ENCODE results near the gene IPO4. TPM values are rescaled to one million over a fixed set of nuclear protein-coding genes. Genes with fewer than 3 reads are reported as not detected.

Gene IPO4
- total and polyA plus RNA-seq, 2 donors (not counting 1 experiment from before 2014, with no cell fraction given) = 12.4 to 25.3 TPM

DNA sequence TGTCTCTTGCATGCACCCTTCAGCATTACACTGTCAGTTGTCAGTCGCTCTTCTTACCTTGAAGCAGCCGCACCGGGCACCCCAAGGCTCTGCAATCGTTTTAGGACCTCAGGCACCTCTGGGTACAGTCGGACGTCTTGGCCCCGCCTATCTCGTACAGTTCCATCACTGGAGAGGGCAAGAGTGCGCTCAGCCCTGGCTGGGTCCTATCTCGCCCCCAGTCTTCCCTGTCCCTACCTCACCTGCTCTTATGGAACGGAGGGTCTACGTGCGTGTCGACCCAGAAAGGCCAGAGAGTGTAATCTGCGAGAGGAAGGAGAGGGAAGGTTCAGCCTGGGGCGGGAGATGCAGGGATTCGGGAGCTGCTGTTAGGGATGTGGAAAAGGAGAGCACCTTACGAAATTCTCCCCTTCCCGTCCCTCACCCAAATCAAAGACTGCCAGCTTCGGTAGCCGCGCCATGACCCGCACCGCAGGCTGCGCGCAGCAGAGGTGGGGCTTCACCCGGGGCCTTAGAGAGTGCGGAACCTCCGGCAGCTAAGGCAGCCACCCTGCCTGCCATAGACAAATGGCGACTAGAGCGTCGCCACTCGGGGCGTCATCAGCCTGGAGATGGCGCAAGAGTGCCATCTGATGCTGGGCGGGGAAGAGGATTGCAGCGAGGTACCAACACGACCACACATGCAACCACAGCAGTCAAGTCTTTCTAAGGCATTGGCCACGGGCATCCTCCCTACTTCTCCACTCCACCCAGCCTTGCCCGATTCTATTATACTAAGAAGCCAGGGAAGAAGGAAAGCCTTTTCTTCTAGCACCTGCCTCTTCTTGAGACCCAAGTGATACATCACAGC is 27.1 kb upstream of the IPO4 start, which contains the start of gene MDP1:
TSS of gene MDP1 (minus strand) at position 572 of the 850 bp plus-strand sequence. CDS start at position 461, 111 bp downstream.
- H3K9ac ChIP-seq (ENCODE audit: insufficient read depth, low read length) = peak within 1 kb of the TSS; percentile 80
- H3K9me3 ChIP-seq (ENCODE audit: control insufficient read depth, insufficient read depth, low read depth, low read length) = no peaks in the 10 kb centered on the region
- no peaks in the 10 kb centered on the region for H3K27me3 ChIP-seq (ENCODE audit: control insufficient read depth, insufficient read depth, low read length)
- DNase-seq (ENCODE audit: low read depth in 2 of 2) = peak; percentile 82 to 87
- H3K36me3 ChIP-seq (ENCODE audit: control insufficient read depth, insufficient read depth, low read length) = peaks cover 5% of the 10 kb centered on the region
- H4K20me1 ChIP-seq (ENCODE audit: control insufficient read depth, extremely low read depth, insufficient read depth, low read length) = no peaks in the 10 kb centered on the region
- peaks cover 9% of the 10 kb centered on the region for H3K79me2 ChIP-seq (ENCODE audit: control insufficient read depth, insufficient read depth, low read length)
- peak in 1 of 2 donors; percentile 37 for TF ChIP-seq CTCF (conservative IDR thresholded peaks at IDR 0.05 in 1 of 2, IDR thresholded peaks at IDR 0.05 in 1 of 2; ENCODE audit: low read depth in 1 of 2, low read length in 2 of 2)
- no peak for TF ChIP-seq EZH2 (IDR thresholded peaks at IDR 0.05; ENCODE audit: low read length, missing control alignments)
- H2AFZ ChIP-seq (ENCODE audit: low read length) = peak within 1 kb of the TSS; percentile 83
- H3K4me2 ChIP-seq (ENCODE audit: extremely low read depth, insufficient read depth, low read length) = peak within 1 kb of the TSS; percentile 89
- peak within 1 kb of the TSS; percentile 81 for H3K27ac ChIP-seq (ENCODE audit: insufficient read depth, low read length)
- peak within 1 kb of the TSS; percentile 48 to 93 (median 72) for H3K4me3 ChIP-seq (replicated peaks in 1 of 4; ENCODE audit: control extremely low read depth in 1 of 4, insufficient read depth in 1 of 4, low read depth in 3 of 4, low read length in 4 of 4)
- H3K4me1 ChIP-seq (ENCODE audit: control insufficient read depth, extremely low read depth, insufficient read depth, low read length) = peaks cover 9% of the 10 kb centered on the region

DNA sequence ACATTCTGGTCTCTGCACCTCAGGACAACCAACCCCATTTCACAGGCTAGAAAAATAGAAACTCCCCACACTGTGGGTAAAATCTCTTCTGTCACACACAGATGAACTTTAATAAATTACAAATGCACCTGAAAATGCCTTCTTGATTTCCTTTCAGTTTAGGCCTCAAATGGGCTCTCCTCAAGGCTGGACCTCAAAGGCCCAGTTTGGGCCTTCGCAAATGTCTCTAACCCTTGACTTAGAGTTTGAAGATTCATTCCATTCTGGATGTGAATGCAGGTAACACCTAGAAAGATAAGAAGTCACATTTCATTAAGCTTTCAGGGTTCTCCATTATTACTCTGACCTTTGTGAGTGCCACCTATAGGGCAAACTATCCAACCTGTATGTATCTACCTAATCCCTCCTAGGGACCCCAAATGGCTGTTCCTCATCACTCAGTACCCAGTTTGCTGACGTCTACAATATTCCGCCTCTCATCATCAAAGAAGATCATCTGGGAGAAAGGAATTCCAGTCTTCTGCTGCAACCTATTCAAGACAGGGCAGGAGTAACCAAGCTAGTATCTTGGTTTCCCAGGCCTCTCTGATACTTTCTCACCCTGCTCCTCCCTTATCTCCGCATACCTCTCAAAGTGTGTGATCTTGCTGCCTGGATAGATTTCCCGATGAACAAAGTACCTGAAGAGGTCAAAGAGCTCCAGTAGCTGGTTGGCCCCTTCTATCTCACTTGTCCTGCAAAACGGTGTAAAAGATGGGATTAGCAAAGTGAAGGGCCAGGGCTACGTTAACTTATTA is 25.4 kb upstream of the IPO4 start:
- H3K27me3 ChIP-seq (ENCODE audit: control insufficient read depth, insufficient read depth, low read length) = no peaks in the 10 kb centered on the region
- peak overlapping the region; percentile 98 for H3K4me2 ChIP-seq (ENCODE audit: extremely low read depth, insufficient read depth, low read length)
- H3K36me3 ChIP-seq (ENCODE audit: control insufficient read depth, insufficient read depth, low read length) = peaks cover 11% of the 10 kb centered on the region
- H3K9me3 ChIP-seq (ENCODE audit: control insufficient read depth, insufficient read depth, low read depth, low read length) = no peaks in the 10 kb centered on the region
- peak overlapping the region; percentile 97 for H2AFZ ChIP-seq (ENCODE audit: low read length)
- no peak for DNase-seq (ENCODE audit: low read depth in 2 of 2)
- TF ChIP-seq EZH2 (IDR thresholded peaks at IDR 0.05; ENCODE audit: low read length, missing control alignments) (no peak), CTCF (conservative IDR thresholded peaks at IDR 0.05 in 1 of 2, IDR thresholded peaks at IDR 0.05 in 1 of 2; ENCODE audit: low read depth in 1 of 2, low read length in 2 of 2) (no peak)
- H3K9ac ChIP-seq (ENCODE audit: insufficient read depth, low read length) = no peak overlapping the region
- H4K20me1 ChIP-seq (ENCODE audit: control insufficient read depth, extremely low read depth, insufficient read depth, low read length) = no peaks in the 10 kb centered on the region
- peaks cover 3% of the 10 kb centered on the region for H3K79me2 ChIP-seq (ENCODE audit: control insufficient read depth, insufficient read depth, low read length)
- peaks cover 9% of the 10 kb centered on the region for H3K4me1 ChIP-seq (ENCODE audit: control insufficient read depth, extremely low read depth, insufficient read depth, low read length)
- H3K27ac ChIP-seq (ENCODE audit: insufficient read depth, low read length) = peak overlapping the region; percentile 99
- peak overlapping the region; percentile 80 to 96 (median 84) for H3K4me3 ChIP-seq (replicated peaks in 1 of 4; ENCODE audit: control extremely low read depth in 1 of 4, insufficient read depth in 1 of 4, low read depth in 3 of 4, low read length in 4 of 4)

All from fibroblast of lung (primary cell).